ENCODE measurements around the gene NCS1.

DNA sequence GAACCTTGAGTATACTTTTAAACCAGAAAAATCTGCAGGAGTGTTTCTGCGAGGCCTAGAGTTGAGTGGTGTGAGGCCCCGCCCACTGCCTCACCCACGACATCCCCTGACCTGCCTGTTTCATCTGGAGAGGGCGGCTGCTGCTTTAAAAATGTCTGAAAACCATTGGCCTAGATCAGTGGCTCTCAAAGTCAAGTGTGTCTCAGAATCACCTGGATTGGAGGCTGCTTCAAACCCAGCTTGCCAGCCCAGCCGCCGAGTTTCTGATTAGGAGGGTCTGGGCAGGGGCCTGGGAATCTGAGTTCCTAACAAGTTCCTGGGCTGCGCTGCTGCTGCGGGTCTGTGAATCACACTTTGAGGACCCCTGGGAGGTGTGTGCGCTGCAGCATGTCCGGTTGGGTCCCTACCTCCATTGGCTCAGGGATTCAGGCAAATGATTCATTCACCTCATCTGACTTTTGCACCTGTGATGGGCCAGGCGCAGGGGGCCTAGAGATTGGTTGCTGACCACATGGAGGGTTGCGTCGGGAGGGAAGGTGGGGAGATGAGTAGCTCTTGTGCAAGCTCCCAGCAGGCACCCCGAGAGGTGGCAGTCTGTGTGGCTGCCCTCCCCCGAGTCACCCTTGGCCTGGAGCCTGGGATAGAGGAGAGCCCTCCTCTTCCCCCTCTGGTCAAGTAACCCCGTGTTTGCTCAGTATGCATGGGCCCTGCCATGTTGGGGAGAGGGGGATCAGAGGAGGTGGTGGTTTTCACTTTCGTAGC lies 65.7 kb downstream of the NCS1 start:
- TF ChIP-seq GATA3 (IDR thresholded peaks at IDR 0.05; ENCODE audit: low read depth, low read length): no peak
- TF ChIP-seq GATA2 (IDR thresholded peaks at IDR 0.05; ENCODE audit: low read depth, low read length): no peak

Data from SH-SY5Y (cell line).